ENCODE results near the gene OR2T35.
"Not testable (repeated sequence)": the region's sequence is repeated elsewhere in the genome, so short reads cannot be mapped to it uniquely, and the experiment has no call there.

DNA sequence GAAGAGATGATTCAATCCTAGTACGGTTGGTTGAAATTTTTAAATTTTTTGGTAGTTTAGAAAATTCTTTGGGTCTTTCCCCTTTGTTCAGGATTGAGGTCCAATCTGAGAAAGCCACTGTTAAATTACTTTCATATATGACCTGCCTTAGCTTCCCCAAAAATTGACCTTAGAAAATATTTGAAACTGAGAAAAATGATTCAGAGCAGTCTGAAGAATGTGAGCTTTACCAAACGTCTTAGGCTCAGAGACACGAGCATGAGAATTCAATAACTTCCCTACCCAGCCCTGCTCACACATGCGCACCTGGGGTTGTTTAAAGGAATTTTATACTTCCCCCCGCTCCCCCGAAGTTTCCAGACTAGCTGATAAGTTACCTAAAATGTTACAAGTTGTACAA, 11.7 kb upstream of the OR2T35 start:
- TF ChIP-seq POLR2AphosphoS5, POLR2A (IDR thresholded peaks at IDR 0.05): not testable (repeated sequence)
